GM19239 (cell line): ENCODE results near the gene TMEM208.
A peak's percentile ranks its signal among the peaks of the same experiment; 100 is the strongest.

Source experiments
- DNase-seq: peaks from one replicate; pipeline ENCODE4 v3.0.0; 2011; ENCODE audit warnings: low spot score; ENCODE audit not compliant: insufficient read length
- FAIRE-seq: peaks from 2 replicates; lab custom pipeline; 2011; peaks lifted over from hg19 to GRCh38; lab: Jason Lieb, UNC

The TMEM208 gene

GRCh38 chr16:67226804-67227566 lies at the start of gene TMEM208:
TMEM208 (plus strand) TSS chr16:67227130; CDS start chr16:67227219, 89 bp downstream.
- DNase-seq, result peak; percentile 97
- peak; percentile 100 for FAIRE-seq

- DNase-seq (no peak), FAIRE-seq (no peak)
Measured at GRCh38 chr16:67177743-67178699, 48.9 kb upstream of the TMEM208 start.

GRCh38 chr16:67179421-67180080 lies 47.4 kb upstream of the TMEM208 start:
- DNase-seq, result no peak
- no peak for FAIRE-seq

- FAIRE-seq, result no peak
- no peak for DNase-seq
Measured at GRCh38 chr16:67180166-67180565, 46.8 kb upstream of the TMEM208 start.

- FAIRE-seq (no peak), DNase-seq (no peak)
Measured at GRCh38 chr16:67181346-67181745, 45.6 kb upstream of the TMEM208 start.

- no peak for DNase-seq
- no peak for FAIRE-seq
Measured at GRCh38 chr16:67182288-67182687, 44.6 kb upstream of the TMEM208 start.

- no peak for DNase-seq
- no peak for FAIRE-seq
Measured at GRCh38 chr16:67183284-67183626, 43.7 kb upstream of the TMEM208 start.

GRCh38 chr16:67183627-67184452 lies 43.1 kb upstream of the TMEM208 start, which contains the start of gene MATCAP1:
MATCAP1 (minus strand) TSS chr16:67183963; CDS start chr16:67180610, 3,353 bp downstream.
- peak; percentile 100 for DNase-seq
- peak; percentile 100 for FAIRE-seq

- DNase-seq (no peak), FAIRE-seq (peak; percentile 23)
Measured at GRCh38 chr16:67184453-67184994, 42.4 kb upstream of the TMEM208 start.

GRCh38 chr16:67184995-67185650 lies 41.8 kb upstream of the TMEM208 start:
- FAIRE-seq (peak; percentile 96), DNase-seq (no peak)

GRCh38 chr16:67185651-67186134 lies 41.2 kb upstream of the TMEM208 start:
- DNase-seq, result no peak
- no peak for FAIRE-seq

GRCh38 chr16:67186550-67186950 lies 40.4 kb upstream of the TMEM208 start:
- no peak for DNase-seq
- FAIRE-seq, result no peak

- DNase-seq (no peak), FAIRE-seq (no peak)
Measured at GRCh38 chr16:67187175-67187890, 39.6 kb upstream of the TMEM208 start.

GRCh38 chr16:67188323-67188722 lies 38.6 kb upstream of the TMEM208 start:
- no peak for FAIRE-seq
- no peak for DNase-seq

- FAIRE-seq (no peak), DNase-seq (no peak)
Measured at GRCh38 chr16:67188798-67189197, 38.1 kb upstream of the TMEM208 start.

GRCh38 chr16:67190041-67190440 lies 36.9 kb upstream of the TMEM208 start, which contains the start of gene EXOC3L1:
EXOC3L1 (minus strand) TSS chr16:67190136; CDS start chr16:67189676, 460 bp downstream.
- DNase-seq (no peak), FAIRE-seq (no peak)

- no peak for FAIRE-seq
- DNase-seq, result no peak
Measured at GRCh38 chr16:67190448-67191399, 36.2 kb upstream of the TMEM208 start.
